AG04449 (cell line): ENCODE measurements around the gene GPX5.

Source experiments
- CTCF ChIA-PET: fragments of 350-600 bp; formaldehyde crosslinking; extraction: SDS; loops from one replicate; lab custom pipeline; 2021; ENCODE audit warnings: antibody characterized with exemption; lab: Yijun Ruan, JAX
- POLR2A ChIA-PET: fragments of 400-600, 350-600 bp; formaldehyde crosslinking; extraction: SDS; loops from one replicate; lab custom pipeline; 2020; ENCODE audit warnings: antibody characterized with exemption, inconsistent platforms; lab: Yijun Ruan, JAX
- DNase-seq: peaks from one replicate; pipeline ENCODE4 v3.0.0-alpha.2; 2010; ENCODE audit warnings: low read depth, low spot score
- H3K4me3 ChIP-seq: 2 replicates; pipeline ENCODE4 v1.5.1; 2011; ENCODE audit warnings: low read depth, mild to moderate bottlenecking, control low read depth, low read length
- TF ChIP-seq, protein P1 (sequence below): IDR thresholded peaks from one replicate; pipeline ENCODE4 v1.5.1; 2011; ENCODE audit warnings: mild to moderate bottlenecking, moderate library complexity, low read length, control low read depth, inconsistent platforms; ENCODE audit not compliant: insufficient read depth; ENCODE audit errors: missing control alignments

Gene GPX5

DNA sequence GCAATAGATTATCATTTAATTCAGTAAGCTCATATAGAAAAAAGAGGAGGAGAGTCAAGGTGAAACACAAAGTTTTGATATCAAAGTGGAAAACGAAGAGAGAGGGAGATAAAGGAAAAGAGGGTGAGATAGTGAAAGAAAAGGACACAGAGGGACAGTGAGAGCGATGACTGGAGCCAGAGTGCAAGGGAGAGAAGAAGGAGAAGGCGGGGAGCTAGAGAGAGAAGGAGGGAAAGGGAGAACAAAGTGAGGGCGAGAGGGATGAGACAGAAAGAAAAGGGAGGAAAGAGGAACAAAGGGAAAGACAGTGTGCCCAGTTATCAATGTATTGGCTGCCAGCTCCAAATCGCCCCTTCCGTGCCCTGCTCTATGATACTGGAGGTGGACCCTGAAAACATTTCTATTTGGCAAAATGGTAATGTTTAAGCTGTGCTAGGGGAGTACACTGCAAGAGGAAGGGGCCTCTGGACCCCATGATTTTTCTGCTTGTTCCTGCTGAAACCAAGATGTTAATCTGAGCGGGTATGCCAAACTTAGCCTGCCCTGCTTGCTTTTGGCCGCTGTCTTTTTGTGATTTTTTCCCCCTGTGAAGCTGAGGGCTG lies 27.8 kb downstream of the GPX5 start:
- DNase-seq, result no peak
- TF ChIP-seq, protein P1, sequence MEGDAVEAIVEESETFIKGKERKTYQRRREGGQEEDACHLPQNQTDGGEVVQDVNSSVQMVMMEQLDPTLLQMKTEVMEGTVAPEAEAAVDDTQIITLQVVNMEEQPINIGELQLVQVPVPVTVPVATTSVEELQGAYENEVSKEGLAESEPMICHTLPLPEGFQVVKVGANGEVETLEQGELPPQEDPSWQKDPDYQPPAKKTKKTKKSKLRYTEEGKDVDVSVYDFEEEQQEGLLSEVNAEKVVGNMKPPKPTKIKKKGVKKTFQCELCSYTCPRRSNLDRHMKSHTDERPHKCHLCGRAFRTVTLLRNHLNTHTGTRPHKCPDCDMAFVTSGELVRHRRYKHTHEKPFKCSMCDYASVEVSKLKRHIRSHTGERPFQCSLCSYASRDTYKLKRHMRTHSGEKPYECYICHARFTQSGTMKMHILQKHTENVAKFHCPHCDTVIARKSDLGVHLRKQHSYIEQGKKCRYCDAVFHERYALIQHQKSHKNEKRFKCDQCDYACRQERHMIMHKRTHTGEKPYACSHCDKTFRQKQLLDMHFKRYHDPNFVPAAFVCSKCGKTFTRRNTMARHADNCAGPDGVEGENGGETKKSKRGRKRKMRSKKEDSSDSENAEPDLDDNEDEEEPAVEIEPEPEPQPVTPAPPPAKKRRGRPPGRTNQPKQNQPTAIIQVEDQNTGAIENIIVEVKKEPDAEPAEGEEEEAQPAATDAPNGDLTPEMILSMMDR, result no peak
- H3K4me3 ChIP-seq, result no peak overlapping the region
- ChIA-PET POLR2A (no interaction called here), CTCF (no interaction called here)

DNA sequence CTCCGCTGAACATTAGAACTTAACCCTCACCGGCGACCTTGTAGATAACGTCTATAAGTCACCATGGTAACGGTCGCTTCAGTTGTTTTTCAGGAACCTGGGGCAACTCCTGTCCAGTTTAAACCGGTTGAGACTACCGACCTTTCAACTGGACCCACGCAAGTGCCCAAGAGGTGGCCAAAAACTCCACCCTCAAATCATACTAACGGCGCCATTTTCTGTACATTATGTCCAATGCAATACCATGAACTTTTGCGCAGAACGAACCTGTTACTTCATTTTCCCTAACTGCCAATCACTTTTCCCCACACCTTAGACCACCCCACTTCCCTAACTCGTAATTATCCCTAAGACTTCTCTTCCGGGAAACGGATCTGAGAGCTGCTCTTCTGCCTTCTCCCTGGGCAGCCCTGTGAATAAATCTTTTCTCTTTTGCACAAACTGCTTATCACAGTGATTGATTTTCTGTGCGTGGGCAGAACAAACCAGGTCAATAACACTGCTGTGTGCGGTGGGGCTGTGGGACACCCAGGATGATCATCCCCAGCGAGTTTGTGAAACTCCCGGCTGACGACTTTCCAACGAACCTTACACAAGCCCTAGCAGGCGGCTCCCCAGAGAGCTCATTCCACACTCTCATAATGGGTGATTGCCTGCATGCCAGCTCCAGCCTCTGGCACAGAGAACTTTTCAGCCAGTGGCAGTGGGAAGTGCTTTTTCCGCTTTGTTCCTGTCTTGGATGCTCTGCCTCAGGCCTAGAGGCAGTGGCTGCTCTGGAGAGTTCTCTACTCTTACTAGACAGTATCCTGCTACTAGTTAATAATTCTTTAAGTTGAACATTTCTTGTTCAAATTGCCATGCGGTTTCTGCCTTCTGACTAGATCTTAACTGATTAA lies 28.6 kb downstream of the GPX5 start:
- ChIA-PET CTCF (no interaction called here), POLR2A (no interaction called here)
- no peak overlapping the region for H3K4me3 ChIP-seq
- TF ChIP-seq, protein P1, result no peak
- no peak for DNase-seq

DNA sequence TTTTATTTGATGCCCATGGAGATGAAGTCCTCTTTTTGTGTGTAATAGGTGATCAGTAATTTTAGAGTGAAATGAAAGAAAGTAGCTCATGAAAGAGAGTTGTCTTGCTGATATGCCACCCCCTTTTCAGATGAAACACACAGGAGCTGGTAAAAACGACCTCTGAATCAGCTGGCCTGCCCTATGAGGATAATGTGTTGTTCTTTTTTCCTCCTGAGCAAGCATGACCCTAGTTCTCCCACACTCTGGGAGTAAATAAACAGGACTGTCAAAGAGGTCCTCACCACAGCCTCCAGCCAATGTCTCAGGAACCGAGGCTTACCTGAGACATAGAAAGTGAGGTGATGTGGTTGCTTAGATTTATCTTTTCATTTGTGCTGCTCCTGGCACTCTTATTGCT lies 29.5 kb downstream of the GPX5 start:
- POLR2A ChIA-PET, result no interaction called here
- TF ChIP-seq, protein P1, result no peak
- no peak for DNase-seq
- H3K4me3 ChIP-seq, result no peak overlapping the region
- CTCF ChIA-PET, result no interaction called here

DNA sequence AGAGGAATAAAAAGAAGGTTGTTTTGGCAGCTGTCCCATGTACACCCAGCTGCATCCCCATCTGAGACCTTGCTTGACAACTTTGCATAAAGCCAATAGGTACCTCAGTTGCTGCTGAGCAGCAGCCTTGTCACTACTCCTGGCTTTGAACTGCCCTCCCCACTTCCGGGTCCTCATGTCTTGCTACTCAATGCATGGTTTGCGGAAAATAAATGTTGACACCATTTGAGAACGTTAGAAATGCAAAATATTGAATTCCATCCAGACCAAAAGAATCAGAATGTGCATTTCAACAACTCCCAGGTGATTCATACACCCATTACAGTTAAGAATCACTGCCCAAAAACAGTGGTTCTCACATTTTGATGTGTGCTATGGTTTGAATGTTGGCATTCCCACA lies 32.9 kb downstream of the GPX5 start:
- ChIA-PET CTCF (no interaction called here), POLR2A (no interaction called here)
- no peak overlapping the region for H3K4me3 ChIP-seq
- DNase-seq, result no peak
- TF ChIP-seq, protein P1, result no peak

DNA sequence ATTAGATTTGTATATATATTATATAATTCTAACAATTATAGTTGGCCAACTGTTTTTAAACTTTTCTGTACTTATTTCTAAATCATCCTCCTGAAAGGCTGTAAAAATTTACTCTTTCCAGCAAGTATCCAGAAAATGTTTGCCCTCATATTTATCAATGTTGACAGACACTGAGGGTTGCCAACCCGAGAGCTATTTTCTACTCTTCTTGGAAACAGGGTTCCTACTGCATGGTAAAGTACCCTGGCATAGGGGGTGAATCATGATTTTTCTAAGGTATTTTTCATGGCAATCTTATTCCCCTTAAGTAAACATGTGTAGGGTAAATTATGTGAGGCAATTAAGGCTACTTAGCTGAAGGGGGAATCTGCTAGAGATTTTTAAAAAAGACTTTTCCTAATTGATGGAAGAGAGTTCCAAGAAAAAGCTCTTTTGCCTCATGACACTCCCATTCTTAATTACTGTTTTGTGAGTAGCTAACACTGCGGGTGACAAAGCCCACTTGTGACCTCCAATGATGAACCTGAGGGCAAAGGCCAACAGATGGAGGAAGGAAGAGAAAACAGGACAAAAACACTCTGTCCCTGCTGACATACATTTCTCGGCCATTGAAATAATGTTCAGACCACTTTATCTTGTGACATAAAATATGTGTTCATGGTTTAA lies 37.9 kb downstream of the GPX5 start:
- DNase-seq, result no peak
- ChIA-PET CTCF (no interaction called here), POLR2A (no interaction called here)
- TF ChIP-seq, protein P1, result no peak
- H3K4me3 ChIP-seq, result no peak overlapping the region
